ENCODE results near the gene DUOX1. TPM values are rescaled to one million over a fixed set of nuclear protein-coding genes. Genes with fewer than 3 reads are reported as not detected.

DUOX1 gene
- polyA plus RNA-seq, 3 donors: 0.22 TPM; not detected in 2

DNA sequence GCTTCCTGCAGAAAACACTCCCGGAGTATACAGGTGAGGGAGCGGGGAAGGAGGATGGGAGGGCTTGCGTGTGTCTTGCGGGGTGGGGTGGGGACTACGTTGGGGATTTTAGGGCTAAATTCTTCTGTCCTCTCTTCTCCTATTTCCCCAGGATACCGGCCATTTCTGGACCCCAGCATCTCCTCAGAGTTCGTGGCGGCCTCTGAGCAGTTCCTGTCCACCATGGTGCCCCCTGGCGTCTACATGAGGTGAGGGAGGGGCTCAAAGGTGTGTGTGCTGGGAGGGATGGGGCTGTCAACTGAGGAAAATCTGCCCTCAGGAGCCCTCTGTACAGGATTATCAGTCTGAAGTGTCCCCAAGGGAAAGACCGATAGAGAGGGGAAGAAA, 6.6 kb downstream of the DUOX1 start:
- intact Hi-C loops (cut with micrococcal nuclease): no loop called here
- H3K9me3 ChIP-seq (replicated peaks in 1 of 2; ENCODE audit: control insufficient read depth in 1 of 2, insufficient read depth in 1 of 2, low read length in 2 of 2): peaks cover 0 to 17% of the 10 kb centered on the region in 2 donors
- H3K9ac ChIP-seq (ENCODE audit: insufficient read depth, low read length, poor library complexity, severe bottlenecking): no peak overlapping the region
- no peak overlapping the region for H3K4me2 ChIP-seq (replicated peaks; ENCODE audit: extremely low read depth, low read length, poor library complexity, severe bottlenecking)
- peaks cover 0 to 5% of the 10 kb centered on the region in 2 donors for H3K4me1 ChIP-seq (ENCODE audit: control insufficient read depth in 1 of 2, insufficient read depth in 2 of 2, low read length in 2 of 2)
- no peaks in the 10 kb centered on the region for H4K20me1 ChIP-seq (ENCODE audit: insufficient read depth, low read length)
- Mint-ChIP-seq H3K36me3 (no peaks in the 10 kb centered on the region), H3K4me3 (peak overlapping the region in 1 of 2 donors; percentile 60), H3K27me3 (ENCODE audit: low read depth in 3 of 3) (peaks cover 50 to 65% (median 55%) of the 10 kb centered on the region in 3 donors), H3K9me3 (peaks cover 0 to 12% (median 3%) of the 10 kb centered on the region in 7 donors), H3K27ac (no peak overlapping the region), H3K4me1 (peaks cover 10% of the 10 kb centered on the region)
- H3K36me3 ChIP-seq (replicated peaks in 1 of 2; ENCODE audit: control insufficient read depth in 1 of 2, insufficient read depth in 2 of 2, low read length in 2 of 2): no peaks in the 10 kb centered on the region
- H3K27ac ChIP-seq (ENCODE audit: low read depth in 1 of 2, low read length in 2 of 2): no peak overlapping the region
- H3K79me2 ChIP-seq (ENCODE audit: insufficient read depth, low read length): no peaks in the 10 kb centered on the region
- TF ChIP-seq, protein P1, sequence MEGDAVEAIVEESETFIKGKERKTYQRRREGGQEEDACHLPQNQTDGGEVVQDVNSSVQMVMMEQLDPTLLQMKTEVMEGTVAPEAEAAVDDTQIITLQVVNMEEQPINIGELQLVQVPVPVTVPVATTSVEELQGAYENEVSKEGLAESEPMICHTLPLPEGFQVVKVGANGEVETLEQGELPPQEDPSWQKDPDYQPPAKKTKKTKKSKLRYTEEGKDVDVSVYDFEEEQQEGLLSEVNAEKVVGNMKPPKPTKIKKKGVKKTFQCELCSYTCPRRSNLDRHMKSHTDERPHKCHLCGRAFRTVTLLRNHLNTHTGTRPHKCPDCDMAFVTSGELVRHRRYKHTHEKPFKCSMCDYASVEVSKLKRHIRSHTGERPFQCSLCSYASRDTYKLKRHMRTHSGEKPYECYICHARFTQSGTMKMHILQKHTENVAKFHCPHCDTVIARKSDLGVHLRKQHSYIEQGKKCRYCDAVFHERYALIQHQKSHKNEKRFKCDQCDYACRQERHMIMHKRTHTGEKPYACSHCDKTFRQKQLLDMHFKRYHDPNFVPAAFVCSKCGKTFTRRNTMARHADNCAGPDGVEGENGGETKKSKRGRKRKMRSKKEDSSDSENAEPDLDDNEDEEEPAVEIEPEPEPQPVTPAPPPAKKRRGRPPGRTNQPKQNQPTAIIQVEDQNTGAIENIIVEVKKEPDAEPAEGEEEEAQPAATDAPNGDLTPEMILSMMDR (IDR thresholded peaks at IDR 0.05): no peak
- peaks cover 29 to 54% of the 10 kb centered on the region in 2 donors for H3K27me3 ChIP-seq (ENCODE audit: control insufficient read depth in 2 of 2, insufficient read depth in 2 of 2, low read length in 2 of 2)
- H2AFZ ChIP-seq (ENCODE audit: insufficient read depth, low read depth, low read length, poor library complexity, severe bottlenecking): no peak overlapping the region
- DNase-seq: no peak
- no CpG with 5 or more reads among the region's 10 CpGs for WGBS (ENCODE audit: insufficient coverage)
- H3K4me3 ChIP-seq (replicated peaks in 1 of 3; ENCODE audit: low read depth in 2 of 3, low read length in 3 of 3): no peak overlapping the region

DNA sequence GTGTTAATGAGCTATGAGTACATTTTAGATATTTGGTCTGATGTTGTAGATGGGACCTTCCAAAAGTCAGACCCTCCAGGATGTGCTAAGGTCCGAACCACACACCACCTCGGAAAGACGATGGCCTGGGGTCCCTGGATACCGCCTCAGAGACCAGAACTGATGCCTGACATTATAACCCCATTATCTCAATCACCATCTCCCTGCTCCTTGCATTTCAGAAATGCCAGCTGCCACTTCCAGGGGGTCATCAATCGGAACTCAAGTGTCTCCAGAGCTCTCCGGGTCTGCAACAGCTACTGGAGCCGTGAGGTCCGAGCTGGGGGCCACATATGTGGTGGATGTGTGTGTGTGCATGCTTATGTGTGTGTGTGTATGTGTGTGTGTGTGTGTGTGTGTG, 7.9 kb downstream of the DUOX1 start:
- Mint-ChIP-seq H3K4me1 (peaks cover 10% of the 10 kb centered on the region), H3K27me3 (ENCODE audit: low read depth in 3 of 3) (peaks cover 44 to 53% (median 45%) of the 10 kb centered on the region in 3 donors), H3K36me3 (no peaks in the 10 kb centered on the region), H3K9me3 (peaks cover 0 to 12% (median 3%) of the 10 kb centered on the region in 7 donors), H3K4me3 (no peak overlapping the region), H3K27ac (no peak overlapping the region)
- H3K27me3 ChIP-seq (ENCODE audit: control insufficient read depth in 2 of 2, insufficient read depth in 2 of 2, low read length in 2 of 2): peaks cover 21 to 41% of the 10 kb centered on the region in 2 donors
- H3K9me3 ChIP-seq (replicated peaks in 1 of 2; ENCODE audit: control insufficient read depth in 1 of 2, insufficient read depth in 1 of 2, low read length in 2 of 2): peaks cover 0 to 17% of the 10 kb centered on the region in 2 donors
- WGBS (ENCODE audit: insufficient coverage): 90% methylated on average over 7 of the region's 8 CpGs
- no peak overlapping the region for H3K4me3 ChIP-seq (replicated peaks in 1 of 3; ENCODE audit: low read depth in 2 of 3, low read length in 3 of 3)
- TF ChIP-seq, protein P1 (IDR thresholded peaks at IDR 0.05): no peak
- no peak overlapping the region for H3K27ac ChIP-seq (ENCODE audit: low read depth in 1 of 2, low read length in 2 of 2)
- intact Hi-C loops (cut with micrococcal nuclease): no loop called here
- H3K4me2 ChIP-seq (replicated peaks; ENCODE audit: extremely low read depth, low read length, poor library complexity, severe bottlenecking): no peak overlapping the region
- no peaks in the 10 kb centered on the region for H3K36me3 ChIP-seq (replicated peaks in 1 of 2; ENCODE audit: control insufficient read depth in 1 of 2, insufficient read depth in 2 of 2, low read length in 2 of 2)
- DNase-seq: no peak
- H2AFZ ChIP-seq (ENCODE audit: insufficient read depth, low read depth, low read length, poor library complexity, severe bottlenecking): no peak overlapping the region
- no peak overlapping the region for H3K9ac ChIP-seq (ENCODE audit: insufficient read depth, low read length, poor library complexity, severe bottlenecking)
- peaks cover 0 to 5% of the 10 kb centered on the region in 2 donors for H3K4me1 ChIP-seq (ENCODE audit: control insufficient read depth in 1 of 2, insufficient read depth in 2 of 2, low read length in 2 of 2)
- H4K20me1 ChIP-seq (ENCODE audit: insufficient read depth, low read length): no peaks in the 10 kb centered on the region
- H3K79me2 ChIP-seq (ENCODE audit: insufficient read depth, low read length): no peaks in the 10 kb centered on the region

All from CD14-positive monocyte (primary cell).